DMS 273 treated with DMSO at 0.1 percent for 48 hours (cell line): ENCODE data around the gene TMPRSS6.

Experiments used
- DNase-seq: peaks from one replicate; lab custom pipeline; 2025; lab: John Stamatoyannopoulos, UW

TMPRSS6 gene

GRCh38 chr22:37109242-37109917 is at the start of gene TMPRSS6:
Gene TMPRSS6 (minus strand): TSS chr22:37109713. CDS start chr22:37103417, 6,296 bp downstream.
- no peak for DNase-seq

DNA sequence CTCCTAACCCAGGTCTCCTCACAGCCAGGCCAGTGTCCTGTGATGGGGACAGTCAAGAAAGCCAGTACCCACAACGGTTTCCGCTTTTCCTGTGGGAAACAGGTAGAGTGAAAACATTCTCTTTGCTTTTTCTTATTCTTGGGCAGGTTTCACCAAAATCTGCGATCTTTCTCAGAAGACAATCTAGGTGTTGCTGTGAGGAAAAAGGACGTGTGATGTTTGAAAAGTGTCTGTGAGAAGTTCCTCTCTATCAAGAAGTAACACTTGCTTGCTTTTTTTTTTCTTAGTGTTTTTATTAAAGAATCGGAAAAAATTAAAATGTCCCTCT is 49.4 kb upstream of the TMPRSS6 start:
- DNase-seq, result no peak

- DNase-seq, result no peak
These were observed 48.2 kb upstream of the TMPRSS6 start for GRCh38 chr22:37157516-37158285.

GRCh38 chr22:37156686-37157435 is 47.3 kb upstream of the TMPRSS6 start:
- DNase-seq, result no peak

GRCh38 chr22:37155971-37156370 is 46.5 kb upstream of the TMPRSS6 start:
- DNase-seq, result no peak

- DNase-seq, result no peak
These were observed 45.6 kb upstream of the TMPRSS6 start for GRCh38 chr22:37154925-37155712.

DNA sequence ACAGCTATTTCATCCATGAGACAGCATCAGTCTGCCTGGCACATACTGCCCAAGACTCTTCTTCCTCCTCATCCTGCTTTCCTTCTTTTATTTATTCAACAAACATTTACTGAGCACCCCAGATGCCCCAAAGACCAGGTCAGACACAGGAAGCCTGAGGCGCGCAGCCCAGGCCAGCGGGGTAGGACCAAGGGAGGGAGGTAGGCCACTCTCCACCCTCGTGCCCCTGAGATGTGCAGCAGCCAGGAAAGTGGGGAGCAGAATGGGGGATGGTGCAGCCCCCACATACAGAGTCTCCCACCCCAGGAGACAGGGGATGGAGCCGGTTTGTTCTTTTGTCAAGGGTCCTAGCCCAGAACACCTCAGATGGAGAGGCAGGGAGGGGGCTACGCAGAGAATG is 44.4 kb upstream of the TMPRSS6 start:
- DNase-seq, result no peak

- DNase-seq, result no peak
These were observed 41.9 kb upstream of the TMPRSS6 start for GRCh38 chr22:37151401-37151800.

DNA sequence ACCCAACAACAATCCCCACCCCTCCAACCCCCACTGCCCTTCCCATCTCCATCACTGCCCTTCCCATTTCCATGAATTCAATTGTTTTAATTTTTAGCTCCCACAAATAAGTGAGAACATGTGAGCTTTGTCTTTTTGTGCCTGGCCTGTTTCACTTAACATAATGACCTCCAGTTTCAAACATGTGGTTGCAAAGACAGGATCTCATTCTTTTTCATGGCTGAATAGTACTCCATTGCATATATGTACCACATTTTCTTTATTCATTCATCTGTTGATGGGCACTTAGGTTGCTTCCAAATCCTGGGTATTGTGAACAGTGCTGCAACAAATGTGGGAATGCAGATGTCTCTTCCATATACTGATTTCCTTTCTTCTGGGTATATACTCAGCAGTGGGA is 41.2 kb upstream of the TMPRSS6 start:
- no peak for DNase-seq

- no peak for DNase-seq
These were observed 39.5 kb upstream of the TMPRSS6 start for GRCh38 chr22:37148742-37149665.

GRCh38 chr22:37148031-37148651 is 38.6 kb upstream of the TMPRSS6 start:
- no peak for DNase-seq

- no peak for DNase-seq
These were observed 37.9 kb upstream of the TMPRSS6 start for GRCh38 chr22:37147186-37147990.

DNA sequence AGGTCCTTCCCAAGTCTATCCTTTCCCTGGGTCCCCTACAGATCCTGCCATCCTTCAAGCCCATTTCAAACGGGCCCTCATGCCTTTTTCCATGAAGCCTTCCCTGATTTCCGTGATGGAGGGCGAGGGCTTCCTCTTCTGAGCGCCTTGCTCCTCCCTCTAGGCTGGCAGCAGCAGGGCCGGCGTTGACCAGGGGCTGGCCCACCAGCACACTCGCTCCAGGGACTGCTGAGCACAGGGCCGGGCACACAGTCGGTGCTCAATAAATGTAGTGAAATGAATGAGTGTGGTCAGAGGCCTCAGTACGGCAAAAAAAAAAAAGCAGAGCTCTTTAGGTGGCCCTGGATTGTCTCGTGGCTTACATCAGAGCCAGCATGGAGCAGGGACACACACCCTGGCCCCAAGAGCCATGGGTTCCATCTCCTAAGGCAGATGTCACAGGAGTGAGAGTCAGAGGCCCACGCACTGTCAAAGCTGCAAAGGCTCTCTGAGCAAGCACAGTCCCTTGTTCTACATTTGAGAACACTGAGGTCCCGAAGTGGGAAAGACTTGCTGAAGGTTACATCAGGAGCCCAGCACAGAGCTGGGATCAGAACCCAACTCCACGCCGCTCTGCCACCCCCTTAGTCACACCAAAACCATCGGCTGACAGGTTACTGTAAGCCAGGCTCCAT is 37.1 kb upstream of the TMPRSS6 start:
- DNase-seq, result no peak

DNA sequence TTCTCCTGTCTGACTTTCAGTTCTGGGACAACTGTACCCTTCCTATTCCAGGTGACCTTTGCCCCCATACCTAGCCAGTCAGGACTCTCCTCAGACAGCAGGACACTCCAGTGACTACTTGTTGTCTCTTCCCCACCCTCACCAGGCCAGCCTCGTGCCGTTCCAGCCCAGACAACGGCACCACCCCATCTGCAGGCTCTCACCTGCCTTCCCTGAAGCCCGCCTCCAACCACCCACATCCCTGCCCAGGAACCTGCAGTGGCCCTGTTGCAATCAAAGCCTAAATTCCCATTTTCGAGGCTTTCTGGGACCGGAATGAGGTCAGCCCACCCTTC is 36.5 kb upstream of the TMPRSS6 start:
- no peak for DNase-seq

DNA sequence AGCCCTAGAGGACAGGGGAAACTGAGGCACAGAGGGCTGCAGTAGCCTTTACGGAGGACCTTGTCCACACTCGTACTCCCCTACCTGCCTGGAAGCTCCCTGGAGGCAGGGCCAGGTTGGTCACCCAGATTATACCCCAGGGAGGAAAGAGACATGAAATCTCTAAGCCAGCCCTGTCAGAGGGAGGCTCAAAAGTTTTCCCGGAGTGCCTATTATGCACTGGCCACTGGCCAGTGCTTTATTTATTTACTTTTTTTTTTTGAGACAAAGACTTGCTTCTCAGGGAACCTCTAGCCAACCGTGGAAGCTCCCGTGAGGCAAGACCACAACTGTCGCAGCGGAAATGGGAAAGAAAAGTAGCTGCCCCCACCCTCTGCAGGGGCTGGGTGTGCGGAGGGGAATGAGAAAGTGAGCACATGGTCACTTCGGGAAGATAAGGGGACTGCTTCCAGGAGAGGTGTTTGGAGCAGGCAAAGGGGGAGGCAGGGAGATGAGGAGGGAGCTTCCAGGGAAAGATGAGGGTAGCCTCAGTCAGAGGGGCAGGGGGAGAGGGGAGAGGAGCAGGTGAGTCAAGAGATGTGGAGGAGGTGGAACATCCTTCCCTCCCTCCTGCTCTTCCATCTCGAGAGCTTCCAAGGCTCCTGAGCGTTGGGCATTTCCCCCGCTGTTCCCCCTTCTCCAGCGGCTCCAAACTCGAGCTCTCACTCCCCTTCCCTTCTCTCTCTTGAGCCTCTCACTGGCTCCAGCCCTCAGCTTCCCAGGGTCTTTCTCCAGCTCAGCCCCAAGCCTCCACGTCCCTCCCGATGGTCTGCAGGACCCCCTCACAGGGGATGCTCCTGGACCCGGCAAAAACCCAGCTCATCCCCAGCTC is 35.9 kb upstream of the TMPRSS6 start:
- DNase-seq, result no peak

- DNase-seq, result no peak
These were observed 34.7 kb upstream of the TMPRSS6 start for GRCh38 chr22:37144180-37144554.

DNA sequence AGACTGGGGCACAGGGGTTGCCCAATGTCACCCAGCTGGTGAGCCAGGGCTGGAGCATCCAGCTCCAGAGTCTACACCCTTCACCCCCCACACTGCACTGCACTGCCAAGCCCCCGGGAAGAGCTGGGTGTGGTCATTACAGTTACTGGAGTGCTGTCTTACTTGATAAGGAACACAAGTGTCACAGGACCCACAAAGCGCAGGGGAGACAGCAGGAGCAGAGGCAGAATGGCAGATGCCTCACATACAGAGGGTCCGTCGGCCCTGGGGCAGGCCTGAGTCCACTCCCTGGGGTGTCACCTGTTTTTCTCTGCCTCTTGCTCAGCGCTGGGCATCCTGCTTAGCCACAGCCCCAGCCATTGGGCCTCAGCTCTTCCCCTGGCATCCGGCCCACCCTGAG is 32.5 kb upstream of the TMPRSS6 start:
- no peak for DNase-seq

DNA sequence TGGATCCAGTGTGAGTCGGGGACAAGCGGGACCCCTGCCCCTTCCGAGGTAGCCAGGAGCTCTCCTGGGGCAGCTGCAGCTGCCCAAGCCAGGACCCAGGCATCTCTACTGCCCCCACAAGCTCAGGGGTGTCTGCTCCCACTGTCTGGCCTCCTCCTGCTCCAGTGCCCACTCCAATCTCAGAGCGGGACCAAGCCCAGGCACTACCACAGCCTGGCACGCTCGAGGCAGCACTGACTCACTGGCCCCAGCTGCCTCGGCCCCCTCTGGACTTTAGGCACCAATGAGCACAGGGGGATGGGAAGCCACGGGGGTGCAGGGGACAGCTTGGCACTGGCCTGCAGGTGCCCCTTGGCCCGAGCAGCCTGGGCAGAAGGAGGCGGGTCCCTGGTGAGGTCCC is 32.0 kb upstream of the TMPRSS6 start:
- no peak for DNase-seq
